Measurements from ENCODE around the gene NUDT3.

DNA sequence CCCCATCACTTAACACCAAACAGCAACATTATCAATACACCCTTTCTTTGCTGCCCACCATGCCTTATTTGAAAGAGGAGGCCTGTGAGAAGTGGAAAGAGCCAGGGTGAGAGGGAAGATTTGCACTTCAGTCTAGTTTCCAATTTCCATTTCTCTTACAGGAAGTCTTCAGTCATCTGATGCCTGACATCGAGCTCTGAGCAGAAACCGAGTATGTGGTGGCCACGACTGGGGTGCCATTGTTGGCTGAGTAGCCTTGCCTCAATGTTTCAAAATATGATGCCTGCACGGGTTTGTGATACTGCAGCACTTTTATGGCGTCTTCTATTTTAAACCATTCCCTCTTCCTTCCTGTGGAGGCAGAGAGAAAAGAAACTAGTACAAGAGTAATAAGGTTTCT, 103.9 kb downstream of the NUDT3 start:
- TF ChIP-seq, protein P1, sequence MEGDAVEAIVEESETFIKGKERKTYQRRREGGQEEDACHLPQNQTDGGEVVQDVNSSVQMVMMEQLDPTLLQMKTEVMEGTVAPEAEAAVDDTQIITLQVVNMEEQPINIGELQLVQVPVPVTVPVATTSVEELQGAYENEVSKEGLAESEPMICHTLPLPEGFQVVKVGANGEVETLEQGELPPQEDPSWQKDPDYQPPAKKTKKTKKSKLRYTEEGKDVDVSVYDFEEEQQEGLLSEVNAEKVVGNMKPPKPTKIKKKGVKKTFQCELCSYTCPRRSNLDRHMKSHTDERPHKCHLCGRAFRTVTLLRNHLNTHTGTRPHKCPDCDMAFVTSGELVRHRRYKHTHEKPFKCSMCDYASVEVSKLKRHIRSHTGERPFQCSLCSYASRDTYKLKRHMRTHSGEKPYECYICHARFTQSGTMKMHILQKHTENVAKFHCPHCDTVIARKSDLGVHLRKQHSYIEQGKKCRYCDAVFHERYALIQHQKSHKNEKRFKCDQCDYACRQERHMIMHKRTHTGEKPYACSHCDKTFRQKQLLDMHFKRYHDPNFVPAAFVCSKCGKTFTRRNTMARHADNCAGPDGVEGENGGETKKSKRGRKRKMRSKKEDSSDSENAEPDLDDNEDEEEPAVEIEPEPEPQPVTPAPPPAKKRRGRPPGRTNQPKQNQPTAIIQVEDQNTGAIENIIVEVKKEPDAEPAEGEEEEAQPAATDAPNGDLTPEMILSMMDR (IDR thresholded peaks at IDR 0.05), result no peak
- no peak for TF ChIP-seq POLR2A (IDR thresholded peaks at IDR 0.05)

Measured in transverse colon (tissue), 3 donors.